Raji (cell line): ENCODE data around the gene DCAF6.

Experiments used
- POLR2A ChIP-seq: IDR thresholded peaks from 2 replicates; pipeline ENCODE4 v1.6.1; 2011; ENCODE audit warnings: low read depth, low read length, control low read depth; ENCODE audit not compliant: insufficient read depth

Gene DCAF6

GRCh38 chr1:168119750-168120149 lies 183.3 kb downstream of the DCAF6 start:
- no peak for TF ChIP-seq POLR2A

DNA sequence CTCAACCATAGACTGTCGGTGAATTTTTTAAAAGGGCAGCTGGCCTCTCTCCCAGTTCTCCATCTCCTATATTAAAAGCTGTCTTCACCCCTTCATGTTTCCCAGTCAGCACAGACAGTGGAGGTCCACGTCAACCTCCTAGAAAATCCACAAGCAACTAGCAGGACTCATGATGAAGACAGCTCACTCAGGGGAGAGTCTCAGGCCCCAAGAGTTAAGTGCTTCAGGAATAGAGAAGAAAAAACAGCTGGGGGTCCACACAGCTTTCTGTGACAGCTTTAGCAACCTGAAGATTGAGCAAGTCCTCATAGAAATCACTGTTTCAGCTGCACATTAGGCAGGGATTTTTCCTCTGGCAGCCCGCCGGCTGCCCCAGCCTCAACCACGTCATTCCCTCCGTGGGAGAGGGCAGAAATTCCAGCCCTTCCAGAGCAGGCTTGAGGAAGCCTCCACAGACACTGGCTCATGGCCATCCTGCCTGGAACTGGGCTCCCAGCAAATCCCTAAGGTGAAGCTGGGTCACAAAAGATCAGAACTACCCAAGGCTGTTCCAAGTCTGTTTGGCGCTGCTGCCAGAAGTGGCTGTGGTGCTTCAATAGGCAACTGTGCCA lies 185.0 kb downstream of the DCAF6 start:
- TF ChIP-seq POLR2A = no peak

DNA sequence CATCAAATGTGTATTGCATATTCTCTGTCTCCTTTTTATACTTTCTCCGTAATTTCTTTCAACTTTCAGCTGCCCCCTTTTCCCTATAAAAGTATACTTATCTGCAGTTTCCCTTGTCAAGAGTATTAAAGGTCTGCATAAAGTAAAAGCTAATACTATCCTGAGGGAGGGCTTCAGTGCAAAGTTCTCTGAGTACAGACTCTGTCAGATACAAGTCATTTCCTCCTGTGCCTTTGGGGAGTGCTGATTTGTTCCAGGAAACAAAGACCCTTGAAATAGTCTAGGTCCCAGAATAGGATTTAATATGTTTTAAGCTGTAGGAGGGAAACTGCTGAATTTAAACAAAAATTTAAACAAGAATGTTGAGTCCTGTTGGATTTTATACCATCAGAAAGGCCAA lies 188.6 kb downstream of the DCAF6 start:
- no peak for TF ChIP-seq POLR2A
